COLO668 (cell line): ENCODE data around the gene TMEM178B.
"Not testable (repeated sequence)": the region's sequence is repeated elsewhere in the genome, so short reads cannot be mapped to it uniquely, and the experiment has no call there.

Experiments used
- DNase-seq: peaks from one replicate; lab custom pipeline; 2025; ENCODE audit not compliant: unreplicated experiment; lab: John Stamatoyannopoulos, UW

TMEM178B gene

GRCh38 chr7:141375442-141375841 lies 301.6 kb downstream of the TMEM178B start:
- no peak for DNase-seq

- no peak for DNase-seq
Measured at GRCh38 chr7:141377906-141378305, 304.0 kb downstream of the TMEM178B start.

DNA sequence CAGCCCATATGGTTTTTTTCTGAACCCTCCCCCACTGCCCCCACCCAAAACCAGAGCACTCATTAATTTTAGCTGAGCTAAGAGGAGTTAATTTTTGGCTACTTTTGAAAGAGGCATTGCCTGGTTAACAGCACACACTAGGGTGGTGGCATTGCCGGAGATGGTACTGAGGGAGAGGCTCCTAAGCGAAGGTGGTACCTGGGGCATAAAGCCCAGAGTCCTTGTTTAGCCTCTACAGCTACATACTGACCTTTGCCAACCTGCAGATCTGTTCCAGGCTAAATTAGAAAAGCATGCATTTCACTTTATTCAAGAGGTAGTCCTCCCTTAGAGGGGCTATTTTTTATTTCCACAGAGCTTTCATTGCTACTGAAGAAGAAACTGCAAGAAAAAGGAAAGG lies 304.5 kb downstream of the TMEM178B start:
- no peak for DNase-seq

DNA sequence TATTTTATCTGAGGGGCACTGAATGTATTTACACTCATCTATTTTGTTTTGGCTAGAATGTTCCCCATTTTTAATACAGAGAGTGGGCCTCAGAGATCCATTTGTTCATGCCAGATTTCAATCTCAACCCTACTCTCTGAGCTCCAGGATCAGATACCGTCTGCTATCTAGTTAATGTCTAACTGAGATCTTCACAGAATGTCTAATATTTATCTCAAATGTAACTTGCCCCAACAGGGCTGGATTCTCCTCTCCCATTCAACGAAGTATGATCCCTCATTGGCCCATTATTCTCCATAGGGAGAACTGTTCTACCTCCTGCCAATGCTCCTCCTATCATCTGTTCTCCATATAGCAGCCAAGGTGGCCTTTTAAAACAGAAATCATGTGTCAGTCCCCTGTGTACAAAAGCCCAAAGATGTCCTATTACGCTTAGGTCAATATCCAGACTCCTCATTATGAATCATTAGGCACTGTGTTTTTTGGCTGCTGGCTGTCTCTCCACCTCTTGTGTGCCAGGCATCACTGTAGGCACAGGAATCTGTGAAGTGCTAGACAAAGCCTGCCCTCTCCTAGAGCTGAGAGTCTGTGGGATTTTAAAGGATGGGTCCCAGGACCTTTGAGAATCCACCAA lies 308.0 kb downstream of the TMEM178B start:
- DNase-seq: no peak

DNA sequence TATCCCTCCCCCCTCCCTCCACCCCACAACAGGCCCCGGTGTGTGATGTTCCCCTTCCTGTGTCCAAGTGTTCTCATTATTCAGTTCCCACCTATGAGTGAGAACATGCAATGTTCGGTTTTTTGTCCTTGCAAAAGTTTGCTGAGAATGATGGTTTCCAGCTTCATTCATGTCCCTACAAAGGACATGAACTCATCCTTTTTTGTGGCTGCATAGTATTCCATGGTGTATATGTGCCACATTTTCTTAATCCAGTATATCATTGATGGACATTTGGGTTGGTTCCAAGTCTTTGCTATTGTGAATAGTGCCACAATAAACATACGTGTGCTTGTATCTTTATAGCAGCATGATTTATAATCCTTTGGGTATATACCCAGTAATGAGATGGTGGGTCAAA lies 309.5 kb downstream of the TMEM178B start:
- DNase-seq: not testable (repeated sequence)

- DNase-seq: no peak
Measured at GRCh38 chr7:141386881-141387280, 313.0 kb downstream of the TMEM178B start.

DNA sequence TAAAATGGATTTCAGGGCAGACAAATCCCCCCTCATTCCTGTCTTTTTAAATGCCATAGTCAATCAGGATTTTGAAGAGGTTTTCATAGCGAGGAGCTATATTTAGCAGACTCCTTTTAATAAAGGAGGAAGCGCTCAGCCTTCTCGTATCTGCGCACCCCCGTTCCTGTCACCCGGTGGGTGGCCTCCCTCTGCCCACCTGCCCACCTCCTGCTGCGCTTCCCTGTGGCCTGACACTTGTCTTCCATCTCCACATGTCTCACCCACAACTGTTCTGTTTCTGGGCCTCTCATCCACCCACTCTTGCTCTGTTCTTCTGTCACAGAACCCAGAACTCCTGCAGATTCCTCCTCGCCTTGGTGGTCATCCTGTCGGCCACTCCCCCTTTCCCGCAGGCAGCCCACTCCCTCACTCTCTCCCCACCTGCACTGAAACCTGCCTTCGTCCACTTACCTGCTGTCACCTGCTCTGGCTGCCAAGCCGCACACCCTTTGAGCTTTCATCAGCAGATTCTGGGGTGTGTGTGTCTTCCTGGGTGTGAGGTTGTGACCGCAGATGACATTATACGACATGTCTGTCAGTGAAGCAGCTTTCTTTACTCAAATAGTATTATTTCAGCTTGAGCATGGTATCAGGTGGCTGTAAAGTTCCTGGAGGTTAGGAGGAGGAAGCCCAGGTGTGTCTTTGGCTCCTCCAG lies 313.8 kb downstream of the TMEM178B start:
- no peak for DNase-seq

DNA sequence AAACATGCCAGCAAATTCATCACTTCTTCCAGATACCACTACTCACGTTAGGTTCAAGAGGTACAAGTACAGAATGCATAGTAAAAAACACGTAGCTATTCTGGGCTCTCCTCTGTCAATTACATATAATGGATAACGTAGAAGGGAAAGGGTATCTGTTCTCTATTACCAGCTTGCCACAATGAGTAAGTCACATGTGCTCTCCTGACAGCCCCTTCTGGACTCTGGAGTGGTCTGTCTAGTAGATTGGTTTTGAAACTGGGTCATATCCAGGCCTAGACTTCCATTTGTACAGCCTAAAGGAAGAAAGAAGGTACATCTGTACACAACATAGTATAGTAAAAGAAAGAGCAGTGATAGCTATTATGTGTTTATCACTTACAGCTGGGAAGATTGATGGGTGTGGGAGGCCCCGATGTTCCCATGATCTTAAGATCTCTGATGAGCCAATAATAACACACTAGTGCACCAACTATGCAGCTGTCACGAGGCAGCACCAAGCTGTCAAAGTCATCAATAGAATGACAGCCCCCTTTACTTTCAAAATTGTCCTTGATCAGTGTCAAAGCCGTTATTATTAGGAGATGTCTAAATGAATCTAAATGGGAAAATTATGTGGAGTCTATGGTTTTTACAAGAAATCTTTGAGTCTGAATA lies 315.4 kb downstream of the TMEM178B start:
- DNase-seq: no peak

DNA sequence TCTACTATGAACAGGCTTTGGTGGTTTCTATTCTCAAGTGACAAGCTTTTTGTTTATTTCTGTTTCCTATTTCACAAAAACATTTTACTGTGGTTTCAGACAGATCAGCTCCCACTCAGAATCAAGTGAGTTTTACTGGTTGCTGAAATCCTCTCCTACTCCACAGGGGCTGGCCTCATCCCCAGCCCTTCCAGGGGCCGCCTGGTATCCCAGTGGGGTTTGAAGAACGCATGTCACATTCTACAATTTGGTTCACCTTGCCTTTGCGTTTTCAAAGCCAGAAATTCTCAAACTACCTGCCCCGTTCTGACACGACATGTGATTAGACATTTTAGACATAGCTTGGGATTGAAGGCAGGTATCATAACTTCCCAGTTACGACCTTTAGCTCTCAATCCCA lies 316.5 kb downstream of the TMEM178B start:
- no peak for DNase-seq

DNA sequence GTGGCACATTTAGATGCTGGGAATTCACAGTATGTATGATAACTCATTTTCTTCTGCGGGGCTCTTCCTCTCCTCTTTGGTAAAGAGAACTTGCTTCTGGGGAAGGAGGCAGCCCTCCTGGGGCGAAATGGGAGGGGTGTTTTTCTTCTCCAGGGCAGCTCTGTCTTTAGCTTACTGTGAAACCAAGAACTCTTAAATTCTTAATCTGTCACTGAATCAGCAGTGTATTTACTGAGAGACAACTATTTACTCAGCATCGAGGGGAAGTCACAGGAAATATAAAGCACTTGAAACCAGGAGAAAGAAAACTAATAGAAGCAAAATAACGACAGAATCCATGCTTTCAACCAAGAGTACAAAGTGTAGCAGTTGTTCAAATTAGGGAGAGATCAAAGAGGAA lies 319.2 kb downstream of the TMEM178B start:
- DNase-seq: no peak

GRCh38 chr7:141397236-141398163 lies 323.6 kb downstream of the TMEM178B start:
- DNase-seq: no peak

DNA sequence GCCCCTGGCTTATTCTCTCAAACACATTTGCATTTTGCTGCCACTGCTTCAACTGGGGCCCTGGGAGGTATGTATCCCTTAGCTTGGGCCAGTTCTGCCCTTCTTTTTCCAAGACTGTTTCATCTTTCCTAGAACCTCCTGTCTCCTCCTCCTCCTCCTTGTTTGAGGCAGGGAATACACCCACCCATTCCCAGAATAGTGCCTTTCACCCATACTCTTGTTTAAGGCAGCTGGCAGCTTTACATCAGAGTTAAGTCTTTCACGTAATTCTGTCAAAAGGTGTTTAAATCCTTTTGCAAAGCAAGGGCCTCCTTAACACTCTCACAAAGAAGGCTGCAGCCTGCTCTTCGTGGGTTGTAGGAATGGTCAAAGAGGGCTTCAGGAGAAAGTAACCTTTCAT lies 326.5 kb downstream of the TMEM178B start:
- no peak for DNase-seq

DNA sequence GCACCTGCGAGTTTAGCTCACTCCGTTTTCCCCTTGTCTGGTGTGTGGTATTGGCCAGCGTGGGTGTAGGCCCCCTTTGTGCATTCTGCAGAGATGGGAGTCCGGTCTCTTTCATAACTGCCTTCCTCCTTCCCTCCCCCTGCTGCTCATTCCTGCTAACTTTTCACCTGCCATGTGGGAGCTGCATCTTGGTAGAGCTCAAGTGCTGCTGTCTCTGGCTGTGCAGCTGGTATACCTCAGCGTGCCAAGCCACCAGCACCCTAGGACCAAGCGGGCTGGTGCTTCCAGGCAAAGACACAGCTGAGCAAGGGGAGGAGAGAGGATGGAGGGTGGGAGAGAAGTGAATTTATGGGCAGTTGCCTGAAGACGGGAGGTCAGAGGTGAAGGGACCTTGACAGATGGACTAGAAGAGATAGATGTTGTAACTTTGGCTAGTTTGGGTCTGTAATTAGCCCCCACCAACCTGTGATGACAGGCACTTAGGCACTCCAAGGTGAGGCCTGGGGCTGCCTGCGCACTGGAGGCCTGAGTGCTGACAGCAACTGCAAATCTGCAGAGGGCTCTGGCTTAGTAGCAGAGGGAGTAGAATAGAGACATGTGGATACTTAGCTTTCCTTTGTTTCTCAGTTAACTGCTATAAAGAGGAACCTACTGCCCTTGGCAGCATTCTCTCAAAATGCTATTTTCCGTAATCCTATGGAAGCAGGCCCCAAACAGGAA lies 328.6 kb downstream of the TMEM178B start:
- DNase-seq: no peak

- not testable (repeated sequence) for DNase-seq
Measured at GRCh38 chr7:141403846-141404245, 330.0 kb downstream of the TMEM178B start.

DNA sequence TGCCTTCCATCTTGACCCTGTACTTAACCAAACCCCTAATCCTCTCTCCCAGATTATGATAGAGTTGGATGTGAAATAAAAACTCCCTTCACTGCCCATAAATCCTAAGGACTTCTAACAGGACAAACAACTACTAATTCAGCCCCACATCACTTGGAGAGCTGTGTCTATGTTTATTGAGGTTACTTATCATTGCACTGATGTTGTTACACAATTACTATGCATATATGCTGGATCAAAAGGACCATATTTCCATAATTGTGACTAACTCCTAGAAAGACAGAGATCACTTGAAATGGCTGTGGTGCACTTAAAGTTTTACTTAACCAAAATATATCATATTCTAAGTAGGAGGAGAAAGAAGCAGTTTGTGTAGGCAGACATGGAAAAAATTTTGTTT lies 332.5 kb downstream of the TMEM178B start:
- no peak for DNase-seq

GRCh38 chr7:141407893-141408292 lies 334.0 kb downstream of the TMEM178B start:
- DNase-seq: no peak

- no peak for DNase-seq
Measured at GRCh38 chr7:141408440-141408839, 334.6 kb downstream of the TMEM178B start.

DNA sequence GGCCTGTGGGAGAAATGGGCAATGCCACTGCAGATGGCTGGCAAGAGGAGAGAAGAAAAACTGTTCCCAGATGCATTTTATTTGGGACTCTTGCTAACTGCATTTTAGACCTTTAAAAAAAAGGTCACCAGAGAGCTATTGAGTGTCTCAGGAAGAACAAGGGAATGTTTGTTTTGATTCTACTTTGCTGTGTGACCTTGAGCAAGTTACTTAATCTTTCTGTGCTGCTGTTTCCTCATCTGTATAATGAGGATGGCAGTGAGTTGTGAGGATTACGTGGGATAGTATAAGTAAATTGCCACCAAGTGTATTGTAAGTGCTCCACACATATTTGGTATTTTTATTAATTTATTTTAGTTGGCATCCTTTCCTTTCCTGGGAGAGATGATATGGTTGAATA lies 335.4 kb downstream of the TMEM178B start:
- no peak for DNase-seq

DNA sequence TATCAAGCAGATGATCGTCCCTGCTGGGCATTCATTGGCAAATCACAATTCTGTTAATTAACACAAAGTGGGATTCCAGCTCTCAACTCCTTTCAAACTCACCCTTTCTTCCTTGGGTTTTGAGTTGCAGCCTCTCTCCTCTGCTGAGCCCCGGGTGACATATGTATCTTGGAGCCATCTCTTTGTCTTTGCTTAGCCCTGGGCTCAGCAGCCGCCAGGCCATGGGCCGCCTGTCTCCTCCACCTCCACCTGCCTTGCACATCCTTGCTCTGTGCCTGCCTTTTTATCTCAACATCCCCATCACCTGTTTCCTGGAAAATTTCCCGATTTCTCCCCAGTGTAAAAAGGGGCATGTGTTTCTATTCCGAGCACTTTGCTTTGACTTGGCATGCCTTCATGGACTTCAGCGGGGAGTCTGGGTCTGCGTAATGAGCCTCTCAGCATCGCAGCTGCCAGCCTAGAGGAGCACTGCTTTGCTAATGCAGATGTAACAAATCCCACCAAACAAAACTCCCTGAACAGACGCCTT lies 336.0 kb downstream of the TMEM178B start:
- DNase-seq: no peak

DNA sequence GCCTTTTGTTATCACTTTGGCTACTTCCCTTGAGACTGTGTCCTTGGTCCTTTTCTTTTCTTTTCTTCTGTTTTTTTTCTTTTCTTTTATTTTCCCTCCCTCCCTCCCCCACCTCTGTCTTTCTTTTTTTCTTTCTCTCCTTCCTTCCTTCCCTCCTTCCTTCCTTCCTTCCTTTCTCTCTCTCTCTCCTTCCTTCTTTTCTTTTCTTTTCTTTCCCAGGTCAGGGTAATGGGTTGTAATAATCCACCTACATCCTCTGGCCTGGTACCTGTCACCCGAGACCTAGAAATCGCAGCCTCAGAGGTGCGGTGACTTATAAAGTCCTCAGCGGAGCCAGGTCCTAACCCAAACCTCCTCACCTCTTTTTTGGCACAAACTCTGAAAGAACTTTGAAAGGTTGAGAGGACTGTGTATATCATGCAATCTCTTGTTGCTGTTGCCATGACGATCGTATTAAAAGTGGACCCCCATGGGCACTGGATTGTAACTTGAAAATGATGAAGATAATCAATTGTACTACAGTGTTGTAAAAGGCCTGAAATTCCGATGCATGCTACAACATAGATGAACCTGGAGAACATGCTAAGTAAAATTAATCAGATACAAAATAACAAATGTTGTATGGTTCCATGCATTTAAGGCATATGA lies 336.6 kb downstream of the TMEM178B start:
- DNase-seq: no peak
